Aorta (tissue), 5 donors: ENCODE measurements around the gene ELL2. TPM values are rescaled to one million over a fixed set of nuclear protein-coding genes. Genes with fewer than 3 reads are reported as not detected.
A peak's percentile ranks its signal among the peaks of the same experiment; 100 is the strongest.

Experiments used
- ATAC-seq: fragments of 200-7000 bp; cut with Tn5 transposase; one replicate; pipeline ENCODE4 v1.9.1; 2022; ENCODE audit warnings: moderate library complexity; ENCODE audit not compliant: low FRiP score
- DNase-seq, 2 donors: peaks; one replicate each; pipeline ENCODE4 v3.0.0-alpha.2; 2020
- H3K27ac ChIP-seq, 2 donors: one replicate each; pipeline ENCODE4 v1.5.1; 2013; ENCODE audit warnings: low read length in 2 of 2, mild to moderate bottlenecking in 2 of 2, moderate library complexity in 2 of 2, control low read depth in 1 of 2, inconsistent platforms in 1 of 2, low read depth in 1 of 2
- H3K27me3 ChIP-seq, 2 donors: one replicate each; pipeline ENCODE4 v1.6.1; 2013; ENCODE audit warnings: control low read depth in 1 of 2, low read length in 1 of 2, mild to moderate bottlenecking in 1 of 2, moderate library complexity in 1 of 2; ENCODE audit not compliant: insufficient read depth in 2 of 2, control insufficient read depth in 1 of 2
- H3K36me3 ChIP-seq, 2 donors: one replicate each; pipeline ENCODE4 v1.6.1; 2013; ENCODE audit warnings: control low read depth in 1 of 2, low read length in 1 of 2, mild to moderate bottlenecking in 1 of 2; ENCODE audit not compliant: insufficient read depth in 2 of 2, control insufficient read depth in 1 of 2
- H3K4me1 ChIP-seq, 2 donors: one replicate each; pipeline ENCODE4 v1.6.1; 2013; ENCODE audit warnings: low read length in 2 of 2, control low read depth in 1 of 2, mild to moderate bottlenecking in 1 of 2, moderate library complexity in 1 of 2; ENCODE audit not compliant: insufficient read depth in 2 of 2, control insufficient read depth in 1 of 2
- H3K4me3 ChIP-seq, 2 donors: one replicate each; pipeline ENCODE4 v1.5.1; 2013; ENCODE audit warnings: low read length in 2 of 2, control low read depth in 1 of 2, mild to moderate bottlenecking in 1 of 2
- H3K9me3 ChIP-seq: one replicate; pipeline ENCODE4 v1.6.1; 2013; ENCODE audit warnings: mild to moderate bottlenecking, low read length; ENCODE audit not compliant: control insufficient read depth
- WGBS, 2 donors: extraction: QIAGEN DNeasy Blood & Tissue Kit; methylation state at CpG; one replicate each; pipeline ENCODE4 v1.1.7; 2013; 5-methylcytosine and 5-hydroxymethylcytosine counted together
- intact Hi-C, 2 donors: fragments of 100-400 bp; cut with DNase I; formaldehyde crosslinking; loops; one replicate each; pipeline versions ENCODE4 v1.14.2 to v1.15.0; 2022
- polyA plus RNA-seq, 2 donors: library from polyadenylated mRNA; stranded (reverse); fragments of 200-250 nt; gene quantifications; one replicate each; pipeline ENCODE4 v1.2.3, GENCODE V29; 2013
- total RNA-seq, 2 donors: library from RNA; stranded (reverse); fragmentation: NEBNext Ultra II Directional; extraction: Animal tissue kit (Norgen Biotek cat#: 25700); gene quantifications; one replicate each; pipeline ENCODE4 v1.2.1, GENCODE V29; 2021
- donor health status: healthy with polysubstance abuse.
- donor health status: Bipolar disorder and iron deficiency.
- donor health status: DM: no; HTN: no; CAD: no.
- donor health status: DM: no; HTN: no; CAD: no.
- donor health status: DM: yes; HTN: yes; CAD: no.

Gene ELL2
- total and polyA plus RNA-seq, 4 donors = 36.6 to 207 (median 77.9) TPM

GRCh38 chr5:95972196-95972595, 10.5 kb upstream of the ELL2 start:
- DNase-seq (no peak), ATAC-seq (no peak)
- Histone ChIP-seq H3K27me3 (no peaks in the 10 kb centered on the region), H3K4me1 (no peaks in the 10 kb centered on the region), H3K4me3 (no peak overlapping the region), H3K9me3 (peaks cover 1% of the 10 kb centered on the region), H3K36me3 (no peaks in the 10 kb centered on the region), H3K27ac (no peak overlapping the region)
- intact Hi-C loops = no loop called here

GRCh38 chr5:95970359-95970704, 8.7 kb upstream of the ELL2 start:
- no peak overlapping the region for H3K27ac ChIP-seq
- intact Hi-C loops = no loop called here
- H3K36me3 ChIP-seq = no peaks in the 10 kb centered on the region
- no peaks in the 10 kb centered on the region for H3K27me3 ChIP-seq
- 82% methylated on average over 1 of the region's 1 CpG for WGBS, 2 donors
- peaks cover 1% of the 10 kb centered on the region for H3K9me3 ChIP-seq
- ATAC-seq (no peak), DNase-seq (no peak)
- no peak overlapping the region for H3K4me3 ChIP-seq
- H3K4me1 ChIP-seq = no peaks in the 10 kb centered on the region

- DNase-seq = no peak
- ATAC-seq = no peak
- Histone ChIP-seq H3K36me3 (no peaks in the 10 kb centered on the region), H3K27me3 (no peaks in the 10 kb centered on the region), H3K4me3 (no peak overlapping the region), H3K4me1 (no peaks in the 10 kb centered on the region), H3K27ac (no peak overlapping the region), H3K9me3 (peaks cover 1% of the 10 kb centered on the region)
- intact Hi-C loops = loop anchor here in 1 of 2 donors (10.0 kb wide), 1 partner anchor 55 kb away; no protein-coding TSS in a partner anchor
- WGBS, 2 donors = 95 to 96% methylated on average over 5 of the region's 5 CpGs
Measured at GRCh38 chr5:95969651-95970358, 8.2 kb upstream of the ELL2 start.

- ATAC-seq = no peak
Measured at GRCh38 chr5:95969055-95969454, 7.4 kb upstream of the ELL2 start.

GRCh38 chr5:95967236-95967635, 5.6 kb upstream of the ELL2 start:
- DNase-seq = no peak
- H3K4me1 ChIP-seq = no peaks in the 10 kb centered on the region
- ATAC-seq = no peak
- intact Hi-C loops = loop anchor here in 1 of 2 donors (10.0 kb wide), 1 partner anchor 58 kb away; no protein-coding TSS in a partner anchor
- H3K36me3 ChIP-seq = no peaks in the 10 kb centered on the region
- H3K27me3 ChIP-seq = no peaks in the 10 kb centered on the region
- H3K4me3 ChIP-seq = no peak overlapping the region
- H3K9me3 ChIP-seq = peaks cover 1% of the 10 kb centered on the region
- WGBS, 2 donors = 96 to 100% methylated on average over 1 of the region's 1 CpG
- H3K27ac ChIP-seq = no peak overlapping the region

More at GRCh38 chr5:95969055-95969454, 7.4 kb upstream of the ELL2 start:
- Histone ChIP-seq H3K27ac (no peak overlapping the region), H3K4me1 (no peaks in the 10 kb centered on the region), H3K27me3 (no peaks in the 10 kb centered on the region), H3K9me3 (peaks cover 1% of the 10 kb centered on the region), H3K4me3 (no peak overlapping the region), H3K36me3 (no peaks in the 10 kb centered on the region)
- intact Hi-C loops = loop anchor here in 1 of 2 donors (10.0 kb wide), 1 partner anchor 56 kb away; no protein-coding TSS in a partner anchor
- no peak for DNase-seq
- WGBS, 2 donors = 95 to 96% methylated on average over 5 of the region's 5 CpGs

- Histone ChIP-seq H3K4me3 (no peak overlapping the region), H3K27me3 (no peaks in the 10 kb centered on the region), H3K27ac (no peak overlapping the region), H3K4me1 (no peaks in the 10 kb centered on the region), H3K36me3 (no peaks in the 10 kb centered on the region), H3K9me3 (no peaks in the 10 kb centered on the region)
- ATAC-seq = no peak
- DNase-seq = no peak
- intact Hi-C loops = loop anchor here in 1 of 2 donors (10.0 kb wide), 1 partner anchor 59 kb away; no protein-coding TSS in a partner anchor
- 94 to 100% methylated on average over 2 of the region's 2 CpGs for WGBS, 2 donors
Measured at GRCh38 chr5:95966005-95966404, 4.4 kb upstream of the ELL2 start.

- DNase-seq (no peak), ATAC-seq (no peak)
- 65 to 68% methylated on average over 8 of the region's 8 CpGs for WGBS, 2 donors
- H3K9me3 ChIP-seq = no peaks in the 10 kb centered on the region
- intact Hi-C loops = loop anchor here (5.0 to 10.0 kb wide), 6 partner anchors 53 to 283 kb away; no protein-coding TSS in a partner anchor
- no peaks in the 10 kb centered on the region for H3K36me3 ChIP-seq
- no peaks in the 10 kb centered on the region for H3K27me3 ChIP-seq
- H3K27ac ChIP-seq = no peak overlapping the region
- H3K4me1 ChIP-seq = no peaks in the 10 kb centered on the region
- H3K4me3 ChIP-seq = no peak overlapping the region
Measured at GRCh38 chr5:95963650-95964410, 2.2 kb upstream of the ELL2 start.

- H3K4me1 ChIP-seq = no peaks in the 10 kb centered on the region
- no peaks in the 10 kb centered on the region for H3K9me3 ChIP-seq
- H3K27me3 ChIP-seq = no peaks in the 10 kb centered on the region
- DNase-seq (no peak), ATAC-seq (no peak)
- WGBS, 2 donors = 23 to 43% methylated on average over 6 of the region's 6 CpGs
- intact Hi-C loops = loop anchor here (5.0 to 10.0 kb wide), 6 partner anchors 55 to 285 kb away; no protein-coding TSS in a partner anchor
- no peaks in the 10 kb centered on the region for H3K36me3 ChIP-seq
- H3K4me3 ChIP-seq = no peak overlapping the region
- peak overlapping the region; percentile 55 to 83 for H3K27ac ChIP-seq
Measured at GRCh38 chr5:95962785-95963184, 1.1 kb upstream of the ELL2 start.

- no peak overlapping the region for H3K4me3 ChIP-seq
- no peaks in the 10 kb centered on the region for H3K36me3 ChIP-seq
- DNase-seq (no peak), ATAC-seq (no peak)
- WGBS, 2 donors = 29 to 38% methylated on average over 8 of the region's 8 CpGs
- H3K9me3 ChIP-seq = no peaks in the 10 kb centered on the region
- no peaks in the 10 kb centered on the region for H3K27me3 ChIP-seq
- intact Hi-C loops = loop anchor here (5.0 to 10.0 kb wide), 6 partner anchors 55 to 285 kb away; no protein-coding TSS in a partner anchor
- H3K27ac ChIP-seq = peak overlapping the region; percentile 79 to 83
- no peaks in the 10 kb centered on the region for H3K4me1 ChIP-seq
Measured at GRCh38 chr5:95962475-95962773, 773 bp upstream of the ELL2 start.
